Activated CD4-positive, alpha-beta T cell treated with anti-CD3 and anti-CD28 coated beads for 36 hours (primary cell): ENCODE results near the gene PTPN3. TPM values are rescaled to one million over a fixed set of nuclear protein-coding genes. Genes with fewer than 3 reads are reported as not detected.
"Not testable (repeated sequence)": the region's sequence is repeated elsewhere in the genome, so short reads cannot be mapped to it uniquely, and the experiment has no call there.

Source experiments
- ATAC-seq: fragments of 200-7000 bp; cut with Tn5 transposase; one replicate; pipeline ENCODE4 v1.10.0; 2021; ENCODE audit warnings: mild to moderate bottlenecking, moderate library complexity
- CTCF ChIA-PET: fragments of 350-600 bp; sonication (Branson Sonifier 250); formaldehyde crosslinking; loops from one replicate; lab custom pipeline; 2021; ENCODE audit warnings: antibody characterized with exemption; lab: Charles Lee
- POLR2A ChIA-PET: fragments of 350-600 bp; sonication (Branson Sonifier 250); formaldehyde crosslinking; loops from one replicate; lab custom pipeline; 2021; ENCODE audit warnings: antibody characterized with exemption, inconsistent platforms; lab: Charles Lee
- DNase-seq: peaks from one replicate; pipeline ENCODE4 v3.0.0-alpha.2; 2020
- H3K27ac Mint-ChIP-seq: one replicate; pipeline ENCODE4 v1.8.0; 2021; ENCODE audit warnings: mixed read lengths
- H3K27me3 Mint-ChIP-seq: one replicate; pipeline ENCODE4 v1.8.0; 2021; ENCODE audit warnings: mixed read lengths
- H3K36me3 Mint-ChIP-seq: one replicate; pipeline ENCODE4 v1.8.0; 2021; ENCODE audit warnings: low read depth, mixed read lengths
- H3K4me1 Mint-ChIP-seq: one replicate; pipeline ENCODE4 v1.8.0; 2021; ENCODE audit warnings: mixed read lengths
- H3K4me3 Mint-ChIP-seq: one replicate; pipeline ENCODE4 v1.8.0; 2021; ENCODE audit warnings: mild to moderate bottlenecking, moderate library complexity, mixed read lengths
- H3K9me3 Mint-ChIP-seq: one replicate; pipeline ENCODE4 v1.8.0; 2021; ENCODE audit warnings: low read depth, mixed read lengths
- intact Hi-C, 2 experiments: fragments of 100-400 bp; cut with DNase I in 1 of 2; cut with micrococcal nuclease in 1 of 2; formaldehyde crosslinking; loops; one replicate each; pipeline versions ENCODE4 v1.14.2 to v1.15.1; 2022 to 2024; cut with DNase I, micrococcal nuclease
- total RNA-seq, 2 experiments: library from RNA; stranded (reverse); gene quantifications; one replicate each; pipeline ENCODE4 v1.2.3, GENCODE V29; 2021

The PTPN3 gene
- total RNA-seq, 2 experiments from 2014 or later: 0.32 to 0.46 TPM

- Mint-ChIP-seq H3K27ac (no peak overlapping the region), H3K27me3 (peaks cover 5% of the 10 kb centered on the region), H3K9me3 (no peaks in the 10 kb centered on the region), H3K4me3 (no peak overlapping the region), H3K4me1 (no peaks in the 10 kb centered on the region), H3K36me3 (no peaks in the 10 kb centered on the region)
- intact Hi-C loops: no loop called here
- CTCF ChIA-PET: no interaction called here
- ATAC-seq: no peak
- DNase-seq: no peak
- POLR2A ChIA-PET: no interaction called here
Measured at GRCh38 chr9:109355564-109356297, 142.4 kb downstream of the PTPN3 start.

GRCh38 chr9:109354190-109354589 is 143.9 kb downstream of the PTPN3 start:
- Mint-ChIP-seq H3K4me1 (no peaks in the 10 kb centered on the region), H3K4me3 (no peak overlapping the region), H3K27ac (no peak overlapping the region), H3K27me3 (peaks cover 5% of the 10 kb centered on the region), H3K36me3 (no peaks in the 10 kb centered on the region), H3K9me3 (no peaks in the 10 kb centered on the region)
- ChIA-PET CTCF (no interaction called here), POLR2A (no interaction called here)
- ATAC-seq (no peak), DNase-seq (no peak)
- intact Hi-C loops: no loop called here

GRCh38 chr9:109351032-109351431 is 147.1 kb downstream of the PTPN3 start:
- no peak for DNase-seq
- Mint-ChIP-seq H3K9me3 (no peaks in the 10 kb centered on the region), H3K36me3 (no peaks in the 10 kb centered on the region), H3K4me1 (no peaks in the 10 kb centered on the region), H3K27me3 (peaks cover 5% of the 10 kb centered on the region), H3K27ac (no peak overlapping the region), H3K4me3 (no peak overlapping the region)
- ChIA-PET POLR2A (no interaction called here), CTCF (interaction anchor here (0.5 to 0.6 kb wide), 2 partner anchors 29 to 195 kb away, joined by 3 to 5 read pairs; no protein-coding TSS in a partner anchor)
- no peak for ATAC-seq
- intact Hi-C loops: no loop called here

- Mint-ChIP-seq H3K4me3 (no peak overlapping the region), H3K36me3 (no peaks in the 10 kb centered on the region), H3K4me1 (no peaks in the 10 kb centered on the region), H3K27me3 (peaks cover under 1% of the 10 kb centered on the region), H3K27ac (no peak overlapping the region), H3K9me3 (no peaks in the 10 kb centered on the region)
- ChIA-PET CTCF (interaction anchor here (0.6 kb wide), 1 partner anchor 145 kb away, joined by 3 read pairs; no protein-coding TSS in a partner anchor), POLR2A (no interaction called here)
- DNase-seq (no peak), ATAC-seq (no peak)
- intact Hi-C loops: no loop called here
Measured at GRCh38 chr9:109349421-109349846, 148.7 kb downstream of the PTPN3 start.

- no peaks in the 10 kb centered on the region for H3K9me3 Mint-ChIP-seq
- ATAC-seq: no peak
- CTCF ChIA-PET: interaction anchor here (0.6 to 0.8 kb wide), 2 partner anchors 104 to 320 kb away, joined by 3 to 4 read pairs; no protein-coding TSS in a partner anchor
Measured at GRCh38 chr9:109346904-109347303, 151.2 kb downstream of the PTPN3 start.

GRCh38 chr9:109344866-109345265 is 153.2 kb downstream of the PTPN3 start:
- Mint-ChIP-seq H3K9me3 (no peaks in the 10 kb centered on the region), H3K4me1 (no peaks in the 10 kb centered on the region), H3K4me3 (no peak overlapping the region), H3K27ac (no peak overlapping the region), H3K36me3 (no peaks in the 10 kb centered on the region), H3K27me3 (no peaks in the 10 kb centered on the region)
- no peak for DNase-seq
- intact Hi-C loops: no loop called here
- ChIA-PET POLR2A (no interaction called here), CTCF (no interaction called here)
- no peak for ATAC-seq

More at GRCh38 chr9:109346904-109347303, 151.2 kb downstream of the PTPN3 start:
- Mint-ChIP-seq H3K27ac (no peak overlapping the region), H3K4me3 (no peak overlapping the region), H3K36me3 (no peaks in the 10 kb centered on the region), H3K27me3 (no peaks in the 10 kb centered on the region), H3K4me1 (no peaks in the 10 kb centered on the region)
- POLR2A ChIA-PET: no interaction called here
- intact Hi-C loops: no loop called here
- no peak for DNase-seq

- POLR2A ChIA-PET: no interaction called here
- Mint-ChIP-seq H3K4me3 (no peak overlapping the region), H3K4me1 (no peaks in the 10 kb centered on the region), H3K36me3 (no peaks in the 10 kb centered on the region), H3K27me3 (no peaks in the 10 kb centered on the region), H3K27ac (no peak overlapping the region), H3K9me3 (no peaks in the 10 kb centered on the region)
- ATAC-seq (no peak), DNase-seq (no peak)
- intact Hi-C loops: no loop called here
- CTCF ChIA-PET: interaction anchor here (0.6 kb wide), 1 partner anchor 127 kb away, joined by 3 read pairs; no protein-coding TSS in a partner anchor
Measured at GRCh38 chr9:109342878-109343277, 155.2 kb downstream of the PTPN3 start.

GRCh38 chr9:109341561-109341960 is 156.5 kb downstream of the PTPN3 start:
- CTCF ChIA-PET: interaction anchor here (0.6 to 1.2 kb wide), 2 partner anchors 129 to 152 kb away, joined by 3 read pairs; no protein-coding TSS in a partner anchor
- Mint-ChIP-seq H3K4me3 (no peak overlapping the region), H3K27me3 (no peaks in the 10 kb centered on the region), H3K9me3 (no peaks in the 10 kb centered on the region), H3K27ac (no peak overlapping the region), H3K36me3 (no peaks in the 10 kb centered on the region), H3K4me1 (no peaks in the 10 kb centered on the region)
- DNase-seq (no peak), ATAC-seq (no peak)
- POLR2A ChIA-PET: no interaction called here
- intact Hi-C loops: no loop called here

GRCh38 chr9:109340979-109341378 is 157.1 kb downstream of the PTPN3 start:
- H3K36me3 Mint-ChIP-seq, H3K4me1 Mint-ChIP-seq, DNase-seq, intact Hi-C loops, POLR2A ChIA-PET, H3K9me3 Mint-ChIP-seq, H3K27ac Mint-ChIP-seq, H3K27me3 Mint-ChIP-seq, H3K4me3 Mint-ChIP-seq, ATAC-seq: not testable (repeated sequence)
- CTCF ChIA-PET: interaction anchor here (1.2 kb wide), 1 partner anchor 129 kb away, joined by 3 read pairs; no protein-coding TSS in a partner anchor

- Mint-ChIP-seq H3K27ac (no peak overlapping the region), H3K4me1 (no peaks in the 10 kb centered on the region), H3K4me3 (no peak overlapping the region), H3K9me3 (no peaks in the 10 kb centered on the region), H3K36me3 (no peaks in the 10 kb centered on the region), H3K27me3 (peaks cover 4% of the 10 kb centered on the region)
- ChIA-PET POLR2A (no interaction called here), CTCF (no interaction called here)
- ATAC-seq (no peak), DNase-seq (no peak)
- intact Hi-C loops: no loop called here
Measured at GRCh38 chr9:109336409-109336808, 161.7 kb downstream of the PTPN3 start.

GRCh38 chr9:109335929-109336328 is 162.2 kb downstream of the PTPN3 start:
- H3K4me1 Mint-ChIP-seq: no peaks in the 10 kb centered on the region
- intact Hi-C loops: no loop called here
- POLR2A ChIA-PET: no interaction called here

GRCh38 chr9:109335121-109335520 is 163.0 kb downstream of the PTPN3 start:
- Mint-ChIP-seq H3K27me3 (peaks cover 5% of the 10 kb centered on the region), H3K4me3 (no peak overlapping the region), H3K36me3 (no peaks in the 10 kb centered on the region), H3K4me1 (no peaks in the 10 kb centered on the region), H3K9me3 (no peaks in the 10 kb centered on the region), H3K27ac (no peak overlapping the region)
- POLR2A ChIA-PET: no interaction called here
- no peak for DNase-seq
- CTCF ChIA-PET: no interaction called here
- no peak for ATAC-seq
- intact Hi-C loops: no loop called here

More at GRCh38 chr9:109335929-109336328, 162.2 kb downstream of the PTPN3 start:
- H3K36me3 Mint-ChIP-seq: no peaks in the 10 kb centered on the region
- CTCF ChIA-PET: no interaction called here
- DNase-seq (no peak), ATAC-seq (no peak)
- H3K4me3 Mint-ChIP-seq: no peak overlapping the region
- peaks cover 4% of the 10 kb centered on the region for H3K27me3 Mint-ChIP-seq
- H3K9me3 Mint-ChIP-seq: no peaks in the 10 kb centered on the region
- no peak overlapping the region for H3K27ac Mint-ChIP-seq
